Measurements from ENCODE around the gene COL4A1.

The COL4A1 gene

DNA sequence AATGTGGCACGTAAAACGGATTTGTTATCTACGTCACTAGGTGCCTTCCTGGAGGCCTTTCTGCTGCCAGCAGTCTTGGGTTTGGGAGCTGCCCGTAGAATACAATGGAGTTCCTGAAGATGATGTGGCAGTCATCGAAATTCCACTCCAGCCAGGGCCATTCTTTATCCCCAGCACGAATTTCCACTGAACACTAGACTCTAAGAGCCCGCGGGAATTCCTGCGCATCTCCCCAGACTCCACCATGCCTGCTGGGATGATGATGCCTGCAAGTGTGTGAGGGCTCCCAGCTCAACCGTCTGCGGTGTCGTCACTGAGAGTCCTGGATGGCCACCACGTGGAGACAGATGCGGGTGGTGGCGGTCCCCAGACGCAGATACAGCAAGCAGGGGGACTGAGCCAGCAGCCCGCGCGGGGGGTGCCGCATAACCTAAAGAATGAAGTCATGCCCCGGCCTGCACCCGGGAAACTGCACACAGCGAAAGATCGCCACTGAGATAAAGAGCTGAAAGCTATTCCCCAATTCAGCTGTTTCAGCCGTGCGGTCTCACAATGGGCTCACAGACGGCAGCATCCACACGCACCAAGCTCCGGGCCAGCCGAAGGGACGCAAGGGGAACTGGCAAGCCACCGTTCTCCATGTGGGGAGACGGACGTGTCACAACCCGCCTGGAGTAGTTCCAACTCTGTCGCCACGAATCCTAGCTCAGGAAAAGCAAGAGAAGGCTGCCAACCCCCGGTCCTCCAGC lies 41.1 kb downstream of the COL4A1 start:
- TF ChIP-seq GATA2 (IDR thresholded peaks at IDR 0.05; ENCODE audit: low read depth, low read length) (peak; percentile 98), GATA3 (IDR thresholded peaks at IDR 0.05; ENCODE audit: low read depth, low read length) (peak; percentile 82)

- TF ChIP-seq GATA2 (IDR thresholded peaks at IDR 0.05; ENCODE audit: low read depth, low read length) (0 out of 2 replicates have a peak, but pooled peaks have one; percentile 26), GATA3 (IDR thresholded peaks at IDR 0.05; ENCODE audit: low read depth, low read length) (no peak)
Measured at GRCh38 chr13:110265341-110265681, 41.6 kb downstream of the COL4A1 start.

- TF ChIP-seq GATA2 (IDR thresholded peaks at IDR 0.05; ENCODE audit: low read depth, low read length) (no peak), GATA3 (IDR thresholded peaks at IDR 0.05; ENCODE audit: low read depth, low read length) (no peak)
Measured at GRCh38 chr13:110264685-110265275, 42.2 kb downstream of the COL4A1 start.

GRCh38 chr13:110263888-110264287 lies 43.1 kb downstream of the COL4A1 start:
- TF ChIP-seq GATA2 (IDR thresholded peaks at IDR 0.05; ENCODE audit: low read depth, low read length) (no peak), GATA3 (IDR thresholded peaks at IDR 0.05; ENCODE audit: low read depth, low read length) (no peak)

GRCh38 chr13:110263404-110263803 lies 43.6 kb downstream of the COL4A1 start:
- TF ChIP-seq GATA3 (IDR thresholded peaks at IDR 0.05; ENCODE audit: low read depth, low read length) (no peak), GATA2 (IDR thresholded peaks at IDR 0.05; ENCODE audit: low read depth, low read length) (no peak)

- no peak for TF ChIP-seq GATA2 (IDR thresholded peaks at IDR 0.05; ENCODE audit: low read depth, low read length)
- TF ChIP-seq GATA3 (IDR thresholded peaks at IDR 0.05; ENCODE audit: low read depth, low read length): no peak
Measured at GRCh38 chr13:110262508-110263291, 44.3 kb downstream of the COL4A1 start.

GRCh38 chr13:110262082-110262436 lies 44.9 kb downstream of the COL4A1 start:
- TF ChIP-seq GATA3 (IDR thresholded peaks at IDR 0.05; ENCODE audit: low read depth, low read length): no peak
- TF ChIP-seq GATA2 (IDR thresholded peaks at IDR 0.05; ENCODE audit: low read depth, low read length): no peak

DNA sequence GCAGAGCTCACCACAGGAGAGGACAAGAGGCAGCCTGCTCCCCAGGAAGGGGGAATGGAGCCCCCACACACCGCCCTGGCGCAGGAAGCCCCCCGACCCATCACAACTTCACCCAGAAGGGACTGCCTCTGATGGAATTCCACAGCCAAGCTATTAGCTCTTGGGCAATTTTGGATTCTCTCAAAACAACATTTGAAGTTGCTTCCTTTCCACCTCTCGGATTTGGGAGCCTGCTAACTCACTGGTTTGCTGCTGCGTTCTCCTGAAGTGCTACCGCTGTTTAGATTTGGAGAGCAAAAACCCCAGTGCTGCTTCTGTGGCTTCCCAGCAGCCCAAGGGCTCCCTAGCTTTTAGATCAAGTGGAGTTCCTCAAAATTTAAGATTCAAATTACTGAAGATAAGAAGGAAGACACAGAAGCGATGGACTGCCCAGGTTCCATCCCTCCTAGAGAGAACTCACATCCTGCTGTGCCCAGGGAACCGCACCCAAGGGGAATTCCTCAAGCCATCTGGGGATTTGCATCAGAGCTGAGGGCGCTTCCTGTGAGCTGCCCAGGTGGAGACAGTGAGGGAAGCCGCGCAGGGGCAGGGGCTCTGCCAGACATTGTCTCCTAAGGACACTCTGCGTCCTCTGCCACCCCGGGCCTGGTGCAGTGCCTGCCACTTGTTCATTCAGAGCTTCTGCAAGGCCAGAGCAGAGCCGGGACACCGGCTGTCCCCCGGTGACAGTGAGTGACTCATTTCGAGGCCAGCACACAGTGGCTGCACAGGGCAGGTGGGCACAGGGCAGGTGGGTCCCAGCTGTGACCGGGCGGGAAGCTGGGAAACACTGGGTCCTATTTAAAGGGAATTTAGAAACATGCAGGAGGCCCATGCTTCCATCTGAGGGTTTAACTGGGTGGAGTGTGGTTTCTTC lies 45.5 kb downstream of the COL4A1 start:
- TF ChIP-seq GATA3 (IDR thresholded peaks at IDR 0.05; ENCODE audit: low read depth, low read length): no peak
- TF ChIP-seq GATA2 (IDR thresholded peaks at IDR 0.05; ENCODE audit: low read depth, low read length): no peak

DNA sequence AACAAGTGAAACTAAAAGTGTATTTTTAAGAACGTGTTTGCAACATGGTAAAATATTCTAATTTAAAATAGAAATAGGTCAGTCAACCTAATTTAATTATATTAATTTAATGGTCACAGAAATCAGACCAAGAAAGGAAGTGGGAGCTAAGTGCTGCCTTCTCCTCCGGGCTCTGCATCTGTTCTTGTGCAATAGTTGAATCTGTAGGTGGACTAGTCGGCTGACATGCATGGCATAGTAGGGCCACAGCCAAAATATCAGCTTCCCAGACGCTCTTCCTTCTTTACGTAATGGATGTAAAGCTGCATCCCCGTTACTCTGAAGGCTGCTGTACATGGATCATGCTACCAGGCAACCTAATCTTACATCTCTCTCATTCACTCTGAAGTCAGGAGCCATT lies 47.3 kb downstream of the COL4A1 start:
- no peak for TF ChIP-seq GATA2 (IDR thresholded peaks at IDR 0.05; ENCODE audit: low read depth, low read length)
- TF ChIP-seq GATA3 (IDR thresholded peaks at IDR 0.05; ENCODE audit: low read depth, low read length): no peak

- TF ChIP-seq GATA3 (IDR thresholded peaks at IDR 0.05; ENCODE audit: low read depth, low read length) (no peak), GATA2 (IDR thresholded peaks at IDR 0.05; ENCODE audit: low read depth, low read length) (no peak)
Measured at GRCh38 chr13:110258876-110259631, 47.9 kb downstream of the COL4A1 start.

GRCh38 chr13:110257408-110257807 lies 49.5 kb downstream of the COL4A1 start:
- TF ChIP-seq GATA3 (IDR thresholded peaks at IDR 0.05; ENCODE audit: low read depth, low read length) (no peak), GATA2 (IDR thresholded peaks at IDR 0.05; ENCODE audit: low read depth, low read length) (no peak)

DNA sequence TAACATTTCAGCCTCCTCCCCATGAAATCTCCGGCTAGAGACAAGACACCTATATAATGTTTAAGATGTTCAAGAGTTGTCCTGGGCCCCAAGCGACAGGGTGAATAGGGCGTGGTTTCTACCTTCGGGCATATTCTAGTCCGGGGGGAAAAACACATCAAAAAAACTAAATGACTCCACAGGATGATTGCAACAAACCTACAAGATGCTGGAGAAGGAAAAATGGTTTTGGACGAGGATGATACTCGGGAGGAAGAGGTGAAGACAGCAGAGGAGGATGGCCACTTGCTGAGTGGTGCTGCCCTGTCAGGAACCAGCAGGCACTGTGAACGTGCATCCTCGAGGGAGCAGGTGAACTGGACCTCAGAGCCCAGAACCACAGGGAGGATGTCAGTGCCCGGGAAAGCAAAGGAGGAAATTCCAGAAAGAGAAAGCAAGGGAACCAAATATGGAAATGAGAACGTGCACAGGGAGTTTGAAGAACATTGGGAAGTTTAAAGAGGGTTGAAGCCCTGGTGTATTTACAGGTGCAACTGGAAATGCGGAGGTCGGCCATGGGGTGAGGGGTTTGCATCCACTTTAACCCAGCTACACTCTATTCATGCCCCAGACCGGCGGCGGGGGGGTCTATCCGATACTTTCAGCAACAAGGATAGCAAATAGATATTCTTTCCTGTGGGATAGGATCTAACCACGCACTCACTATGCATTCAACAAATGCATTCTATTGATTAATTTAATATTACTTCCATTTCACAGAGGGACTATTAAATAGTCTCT lies 50.6 kb downstream of the COL4A1 start:
- TF ChIP-seq GATA3 (IDR thresholded peaks at IDR 0.05; ENCODE audit: low read depth, low read length): no peak
- TF ChIP-seq GATA2 (IDR thresholded peaks at IDR 0.05; ENCODE audit: low read depth, low read length): no peak

Measured in SH-SY5Y (cell line).